Measurements from ENCODE around the gene EMCN.

GRCh38 chr4:100486496-100486895 lies 31.3 kb downstream of the EMCN start:
- TF ChIP-seq CTCF (IDR thresholded peaks at IDR 0.05) (no peak), POLR2A (IDR thresholded peaks at IDR 0.05) (no peak)

All from uterus (tissue), 2 donors.